Neural cell (in vitro differentiated cells): ENCODE data around the gene TBL1XR1. TPM values are rescaled to one million over a fixed set of nuclear protein-coding genes. Genes with fewer than 3 reads are reported as not detected.

Source experiments
- H2AFZ ChIP-seq: fragments of 200-600, 300-800 bp; sonication (generic), shearing (Covaris generic); 2 replicates; pipeline ENCODE4 v1.6.0; 2014; ENCODE audit warnings: low read depth, mild to moderate bottlenecking, antibody characterized with exemption, low read length, moderate library complexity
- H3F3A ChIP-seq: fragments of 200-600 bp; shearing (Covaris generic); 2 replicates; pipeline ENCODE4 v1.6.1; 2016; ENCODE audit warnings: mild to moderate bottlenecking, moderate library complexity, mixed read lengths, antibody characterized with exemption, low read length; ENCODE audit not compliant: insufficient read depth, poor library complexity, severe bottlenecking
- H3K27ac ChIP-seq: fragments of 200-600, 300-800 bp; sonication (generic), shearing (Covaris generic); 2 replicates; pipeline ENCODE4 v1.5.1; 2014; ENCODE audit warnings: mild to moderate bottlenecking, low read length, moderate library complexity
- H3K27me3 ChIP-seq: fragments of 300-800, 200-600 bp; sonication (generic), shearing (Covaris generic); 2 replicates; pipeline ENCODE4 v1.6.0; 2014; ENCODE audit warnings: mild to moderate bottlenecking, low read depth, low read length, moderate library complexity; ENCODE audit not compliant: insufficient read depth
- H3K36me3 ChIP-seq: fragments of 300-800, 200-600 bp; sonication (generic), shearing (Covaris generic); 2 replicates; pipeline ENCODE4 v1.5.1; 2014; ENCODE audit warnings: mild to moderate bottlenecking, antibody characterized with exemption, low read length, moderate library complexity; ENCODE audit not compliant: insufficient read depth
- H3K4me2 ChIP-seq: fragments of 300-800, 200-600 bp; sonication (generic), shearing (Covaris generic); 2 replicates; pipeline ENCODE4 v1.6.0; 2014; ENCODE audit warnings: mild to moderate bottlenecking, low read length
- H3K4me3 ChIP-seq: fragments of 300-800, 200-600 bp; sonication (generic), shearing (Covaris generic); 2 replicates; pipeline ENCODE4 v1.5.1; 2014; ENCODE audit warnings: mild to moderate bottlenecking, low read length, moderate library complexity
- H3K79me2 ChIP-seq: fragments of 200-600 bp; shearing (Covaris generic); replicated peaks from 2 replicates; pipeline ENCODE4 v1.6.0; 2014; ENCODE audit warnings: mild to moderate bottlenecking, low read length, moderate library complexity; ENCODE audit not compliant: insufficient read depth
- H3K9ac ChIP-seq: fragments of 300-800, 200-600 bp; sonication (generic), shearing (Covaris generic); 2 replicates; pipeline ENCODE4 v1.6.1; 2016; ENCODE audit warnings: mild to moderate bottlenecking, low read length, mixed read lengths
- H3K9me2 ChIP-seq: fragments of 200-600 bp; shearing (Covaris generic); 2 replicates; pipeline ENCODE4 v1.6.1; 2016; ENCODE audit warnings: mild to moderate bottlenecking, low read length, mixed read lengths; ENCODE audit not compliant: insufficient read depth
- H3K9me3 ChIP-seq: fragments of 200-600, 300-800 bp; sonication (generic), shearing (Covaris generic); 2 replicates; pipeline ENCODE4 v1.6.1; 2016; ENCODE audit warnings: mild to moderate bottlenecking, mixed run types, low read length, moderate library complexity, mixed read lengths
- H4K20me1 ChIP-seq: fragments of 200-600 bp; shearing (Covaris generic); 2 replicates; pipeline ENCODE4 v1.6.1; 2016; ENCODE audit warnings: mild to moderate bottlenecking, mixed run types; ENCODE audit not compliant: insufficient read depth
- CTCF ChIP-seq: fragments of 450-650 bp; IDR thresholded peaks from 2 replicates; pipeline ENCODE4 v1.5.1; 2014; ENCODE audit warnings: antibody characterized with exemption, mild to moderate bottlenecking, moderate library complexity; ENCODE audit not compliant: poor library complexity, severe bottlenecking
- EP300 ChIP-seq: fragments of 450-650 bp; conservative IDR thresholded peaks from 2 replicates; pipeline ENCODE4 v1.6.1; 2014; ENCODE audit warnings: antibody characterized with exemption, mild to moderate bottlenecking, moderate library complexity; ENCODE audit not compliant: poor library complexity, severe bottlenecking
- EZH2 ChIP-seq: fragments of 200-600, 300-800 bp; shearing (Covaris generic), sonication (generic); IDR thresholded peaks from 2 replicates; pipeline ENCODE4 v1.6.1; 2014; ENCODE audit warnings: antibody characterized with exemption, low read length, borderline replicate concordance, mild to moderate bottlenecking; ENCODE audit not compliant: insufficient read depth, poor library complexity, severe bottlenecking
- MXI1 ChIP-seq: fragments of 450-650 bp; conservative IDR thresholded peaks from 2 replicates; pipeline ENCODE4 v1.6.1; 2014; ENCODE audit warnings: antibody characterized with exemption, mild to moderate bottlenecking; ENCODE audit not compliant: poor library complexity, severe bottlenecking
- POLR2AphosphoS5 ChIP-seq: IDR thresholded peaks from 2 replicates; pipeline ENCODE4 v1.6.1; 2012
- RAD21 ChIP-seq: fragments of 450-650 bp; conservative IDR thresholded peaks from 2 replicates; pipeline ENCODE4 v1.6.1; 2014; ENCODE audit warnings: antibody characterized with exemption, mild to moderate bottlenecking, moderate library complexity
- REST ChIP-seq: IDR thresholded peaks from 2 replicates; pipeline ENCODE4 v1.6.1; 2012; ENCODE audit warnings: borderline replicate concordance
- SMC3 ChIP-seq: fragments of 450-650 bp; conservative IDR thresholded peaks from 2 replicates; pipeline ENCODE4 v1.6.1; 2014; ENCODE audit warnings: antibody characterized with exemption, mild to moderate bottlenecking, moderate library complexity; ENCODE audit not compliant: poor library complexity
- TAF1 ChIP-seq: IDR thresholded peaks from 2 replicates; pipeline ENCODE4 v1.6.1; 2012; ENCODE audit warnings: low read depth
- polyA plus RNA-seq: library from polyadenylated mRNA; depleted of rRNA; stranded (reverse); fragments of >200 nt; gene quantifications from 2 replicates; pipeline ENCODE4 v1.2.3, GENCODE V29; 2014

TBL1XR1 gene
- polyA plus RNA-seq, 1 donor from 2014 or later: 96.3 TPM

- Histone ChIP-seq H3K9me3 (no peaks in the 10 kb centered on the region), H3K27ac (no peak overlapping the region), H3K4me2 (no peak overlapping the region), H3K9ac (no peak overlapping the region), H3F3A (no peaks in the 10 kb centered on the region), H3K27me3 (no peaks in the 10 kb centered on the region), H3K4me3 (no peak overlapping the region), H2AFZ (no peak overlapping the region), H3K36me3 (no peaks in the 10 kb centered on the region), H3K79me2 (peaks cover 35% of the 10 kb centered on the region), H3K9me2 (no peaks in the 10 kb centered on the region), H4K20me1 (no peaks in the 10 kb centered on the region)
- TF ChIP-seq RAD21: no peak
- no peak for TF ChIP-seq MXI1
- no peak for TF ChIP-seq EZH2
- TF ChIP-seq REST: no peak
- TF ChIP-seq CTCF: no peak
- no peak for TF ChIP-seq POLR2AphosphoS5
- TF ChIP-seq SMC3: no peak
- TF ChIP-seq TAF1: no peak
- no peak for TF ChIP-seq EP300
These were observed 128.3 kb downstream of the TBL1XR1 start for GRCh38 chr3:177068967-177069366.

GRCh38 chr3:177066068-177066467 is 131.2 kb downstream of the TBL1XR1 start:
- Histone ChIP-seq H3K9me2 (no peaks in the 10 kb centered on the region), H3K4me3 (no peak overlapping the region), H3K4me2 (no peak overlapping the region), H3K36me3 (no peaks in the 10 kb centered on the region), H4K20me1 (no peaks in the 10 kb centered on the region), H2AFZ (no peak overlapping the region), H3K27me3 (no peaks in the 10 kb centered on the region), H3K27ac (no peak overlapping the region), H3K9me3 (no peaks in the 10 kb centered on the region), H3F3A (no peaks in the 10 kb centered on the region), H3K9ac (no peak overlapping the region), H3K79me2 (peaks cover 37% of the 10 kb centered on the region)
- TF ChIP-seq MXI1 (no peak), SMC3 (no peak), REST (no peak), TAF1 (no peak), RAD21 (no peak), CTCF (no peak), POLR2AphosphoS5 (no peak), EP300 (no peak)
